HUES48 (cell line): ENCODE measurements around the gene ARID4B.
"Not testable (repeated sequence)": the region's sequence is repeated elsewhere in the genome, so short reads cannot be mapped to it uniquely, and the experiment has no call there.

Experiments
- H3K27ac ChIP-seq: one replicate; pipeline ENCODE4 v1.7.0; 2013; ENCODE audit warnings: low read depth, low read length, inconsistent platforms
- H3K27me3 ChIP-seq: 2 replicates; pipeline ENCODE4 v1.6.1; 2013; ENCODE audit warnings: mild to moderate bottlenecking, low read length; ENCODE audit not compliant: control insufficient read depth, insufficient read depth
- H3K36me3 ChIP-seq: 2 replicates; pipeline ENCODE4 v1.6.1; 2013; ENCODE audit warnings: low read length; ENCODE audit not compliant: control insufficient read depth, insufficient read depth
- H3K4me1 ChIP-seq: 2 replicates; pipeline ENCODE4 v1.6.1; 2013; ENCODE audit warnings: mild to moderate bottlenecking, low read length; ENCODE audit not compliant: control insufficient read depth, insufficient read depth
- H3K4me3 ChIP-seq: 2 replicates; pipeline ENCODE4 v1.5.1; 2013; ENCODE audit warnings: mild to moderate bottlenecking, low read depth, low read length
- H3K9ac ChIP-seq: 2 replicates; pipeline ENCODE4 v1.6.1; 2013; ENCODE audit warnings: mild to moderate bottlenecking, low read depth, low read length, moderate library complexity
- H3K9me3 ChIP-seq: 2 replicates; pipeline ENCODE4 v1.6.1; 2013; ENCODE audit warnings: low read length; ENCODE audit not compliant: control insufficient read depth, insufficient read depth

The ARID4B gene

GRCh38 chr1:235279694-235280093, 48.3 kb downstream of the ARID4B start:
- Histone ChIP-seq H3K9ac (no peak overlapping the region), H3K36me3 (no peaks in the 10 kb centered on the region), H3K9me3 (no peaks in the 10 kb centered on the region), H3K4me1 (peaks cover 39% of the 10 kb centered on the region), H3K27ac (peak overlapping the region; percentile 52), H3K27me3 (no peaks in the 10 kb centered on the region), H3K4me3 (peak overlapping the region; percentile 14; the same call in 1 of the 2 replicates)

DNA sequence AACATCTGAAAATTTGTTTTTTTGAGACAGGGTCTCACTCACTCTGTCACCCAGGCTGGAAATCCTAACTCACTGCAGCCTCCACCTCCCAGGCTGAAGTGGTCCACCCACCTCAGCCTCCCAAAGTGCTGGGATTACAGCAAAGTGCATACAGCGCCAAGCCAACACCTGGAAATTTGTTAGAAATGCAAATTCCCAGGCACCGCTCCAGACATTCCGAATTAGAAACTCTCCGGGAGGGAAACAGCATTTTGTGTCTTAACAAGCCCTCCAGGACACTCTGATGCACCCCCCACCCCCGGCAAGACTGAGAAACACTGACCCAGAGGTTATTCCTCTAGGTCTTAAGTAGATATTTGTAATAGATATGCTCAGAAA, 49.1 kb downstream of the ARID4B start:
- peak overlapping the region; percentile 52 for H3K27ac ChIP-seq
- H3K4me3 ChIP-seq: peak overlapping the region; percentile 14; the same call in 1 of the 2 replicates
- no peak overlapping the region for H3K9ac ChIP-seq
- peaks cover 39% of the 10 kb centered on the region for H3K4me1 ChIP-seq
- H3K9me3 ChIP-seq: no peaks in the 10 kb centered on the region
- H3K36me3 ChIP-seq: no peaks in the 10 kb centered on the region
- H3K27me3 ChIP-seq: no peaks in the 10 kb centered on the region

GRCh38 chr1:235278233-235278914, 49.6 kb downstream of the ARID4B start:
- H3K27ac ChIP-seq: peak overlapping the region; percentile 52
- no peak overlapping the region for H3K9ac ChIP-seq
- H3K4me3 ChIP-seq: 0 out of 2 replicates have a peak overlapping the region, but pooled peaks have one; percentile 14
- H3K9me3 ChIP-seq: no peaks in the 10 kb centered on the region
- no peaks in the 10 kb centered on the region for H3K36me3 ChIP-seq
- peaks cover 39% of the 10 kb centered on the region for H3K4me1 ChIP-seq
- no peaks in the 10 kb centered on the region for H3K27me3 ChIP-seq

GRCh38 chr1:235277709-235278108, 50.3 kb downstream of the ARID4B start:
- Histone ChIP-seq H3K4me3 (no peak overlapping the region), H3K36me3 (no peaks in the 10 kb centered on the region), H3K27me3 (no peaks in the 10 kb centered on the region), H3K9me3 (no peaks in the 10 kb centered on the region), H3K27ac (no peak overlapping the region), H3K4me1 (peaks cover 39% of the 10 kb centered on the region), H3K9ac (no peak overlapping the region)

DNA sequence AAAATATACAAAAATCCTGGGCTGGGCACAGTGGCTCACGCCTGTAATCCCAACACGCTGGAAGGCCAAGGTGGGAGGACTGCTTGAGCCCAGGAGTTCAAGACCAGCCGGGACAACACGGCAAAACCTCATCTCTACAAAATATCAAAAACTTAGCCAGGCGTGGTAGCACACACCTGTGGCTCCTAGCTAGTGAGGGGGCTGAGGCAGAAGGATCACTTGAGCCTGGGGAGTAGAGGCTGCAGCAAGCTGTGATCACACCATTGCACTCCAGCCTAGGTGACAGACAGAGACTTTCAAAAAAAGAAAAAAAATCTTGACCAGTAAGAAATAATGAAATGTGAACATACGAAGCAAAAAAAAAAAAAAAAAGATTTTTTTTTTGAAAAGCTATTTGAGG, 52.1 kb downstream of the ARID4B start:
- H3K4me1 ChIP-seq: peaks cover 33% of the 10 kb centered on the region
- H3K4me3 ChIP-seq: no peak overlapping the region
- H3K9ac ChIP-seq: no peak overlapping the region
- H3K27me3 ChIP-seq: no peaks in the 10 kb centered on the region
- no peaks in the 10 kb centered on the region for H3K36me3 ChIP-seq
- no peaks in the 10 kb centered on the region for H3K9me3 ChIP-seq
- no peak overlapping the region for H3K27ac ChIP-seq

GRCh38 chr1:235275223-235275622, 52.8 kb downstream of the ARID4B start:
- Histone ChIP-seq H3K27ac (no peak overlapping the region), H3K4me3 (no peak overlapping the region), H3K4me1 (peaks cover 33% of the 10 kb centered on the region), H3K9ac (no peak overlapping the region), H3K36me3 (no peaks in the 10 kb centered on the region), H3K9me3 (no peaks in the 10 kb centered on the region), H3K27me3 (no peaks in the 10 kb centered on the region)

DNA sequence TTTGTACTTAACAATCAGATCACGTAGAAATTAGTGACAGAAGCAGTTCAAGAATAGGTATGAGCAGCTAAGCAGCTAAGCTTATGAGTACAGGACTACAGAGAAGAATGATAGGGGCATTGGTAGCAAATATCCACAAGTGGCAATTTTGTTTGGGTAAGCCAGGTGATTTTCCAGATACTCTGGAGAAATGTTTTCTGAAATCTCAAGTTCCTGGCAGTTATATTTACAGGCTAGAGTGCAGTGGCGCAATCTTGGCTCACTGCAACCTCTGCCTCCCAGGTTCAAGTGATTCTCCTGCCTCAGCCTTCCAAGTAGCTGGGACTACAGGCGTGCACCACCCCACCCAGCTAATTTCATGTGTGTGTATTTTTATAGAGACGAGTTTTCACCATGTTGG, 55.1 kb downstream of the ARID4B start:
- Histone ChIP-seq H3K9ac (no peak overlapping the region), H3K36me3 (no peaks in the 10 kb centered on the region), H3K27me3 (no peaks in the 10 kb centered on the region), H3K4me3 (no peak overlapping the region), H3K27ac (no peak overlapping the region), H3K9me3 (no peaks in the 10 kb centered on the region), H3K4me1 (peaks cover 13% of the 10 kb centered on the region)

DNA sequence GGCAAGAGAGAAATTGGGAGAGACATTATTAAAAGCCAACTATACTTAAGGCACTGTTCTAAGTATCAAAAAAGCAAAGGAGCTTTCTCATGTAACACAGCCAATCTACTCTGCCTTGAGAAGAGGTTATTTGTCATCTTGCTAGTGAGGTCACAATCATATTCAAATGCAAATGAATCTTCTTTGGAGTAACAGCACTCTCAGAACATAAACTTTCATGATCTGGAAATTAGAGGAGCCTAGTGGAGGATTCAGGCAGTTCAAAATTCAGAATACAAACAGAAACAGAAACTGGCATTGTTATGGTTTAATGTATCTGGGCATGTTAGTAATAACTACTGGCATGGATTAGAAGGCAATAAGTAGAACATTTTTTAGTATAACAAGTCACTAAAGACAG, 57.4 kb downstream of the ARID4B start:
- Histone ChIP-seq H3K27me3 (no peaks in the 10 kb centered on the region), H3K4me3 (no peak overlapping the region; the same call in 1 of the 2 replicates), H3K27ac (peak overlapping the region; percentile 81), H3K9ac (no peak overlapping the region), H3K4me1 (peaks cover 18% of the 10 kb centered on the region), H3K9me3 (no peaks in the 10 kb centered on the region), H3K36me3 (no peaks in the 10 kb centered on the region)

DNA sequence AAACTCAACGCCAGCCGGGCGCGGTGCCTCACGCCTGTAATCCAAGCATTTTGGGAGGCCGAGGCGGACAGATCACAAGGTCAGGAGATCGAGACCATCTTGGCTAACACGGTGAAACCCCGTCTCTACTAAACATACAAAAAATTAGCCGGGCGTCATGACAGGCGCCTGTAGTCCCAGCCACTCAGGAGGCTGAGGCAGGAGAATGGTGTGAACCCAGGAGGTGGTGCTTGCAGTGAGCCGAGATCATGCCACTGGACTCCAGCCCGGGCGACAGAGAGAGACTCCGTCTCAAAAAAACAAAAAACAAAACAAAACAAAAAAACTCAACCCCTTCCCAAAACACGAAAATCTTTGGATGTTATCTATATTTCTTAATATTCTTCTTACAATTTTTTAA, 58.0 kb downstream of the ARID4B start:
- H3K27ac ChIP-seq: peak overlapping the region; percentile 81

DNA sequence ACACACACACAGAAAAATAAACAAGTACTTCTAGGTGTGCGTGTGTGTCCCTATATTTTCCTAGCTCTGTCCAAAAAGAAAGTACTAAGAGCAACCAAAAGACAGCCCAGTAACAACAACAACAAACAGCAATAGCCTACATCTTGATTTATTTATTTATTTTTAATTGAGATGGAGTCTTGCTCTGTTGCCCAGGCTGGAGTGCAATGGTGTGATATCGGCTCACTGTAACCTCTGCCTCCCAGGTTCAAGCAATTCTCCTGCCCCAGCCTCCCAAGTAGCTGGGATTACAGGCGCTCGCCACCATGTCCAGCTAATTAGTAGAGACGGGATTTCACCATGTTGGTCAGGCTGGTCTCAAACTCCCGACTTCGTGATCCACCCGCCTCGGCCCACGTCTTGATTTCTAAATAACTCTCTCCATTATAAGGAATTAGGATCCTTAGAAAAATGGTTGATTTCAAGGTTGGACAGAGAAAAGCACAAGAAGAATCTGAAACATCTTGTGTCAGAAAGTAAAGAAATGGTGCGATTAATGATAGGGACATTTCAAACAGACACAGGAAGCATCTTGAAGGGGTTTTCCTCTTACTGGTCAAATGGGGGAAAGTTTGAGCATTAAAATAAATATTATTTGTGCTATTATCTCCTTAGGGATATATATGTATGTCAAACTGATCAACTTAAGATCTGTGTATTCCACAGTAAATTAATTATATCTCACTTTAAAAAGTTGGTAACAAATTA, 59.4 kb downstream of the ARID4B start:
- H3K9ac ChIP-seq: no peak overlapping the region
- H3K27ac ChIP-seq: no peak overlapping the region
- H3K4me3 ChIP-seq: no peak overlapping the region
- H3K27me3 ChIP-seq: no peaks in the 10 kb centered on the region
- no peaks in the 10 kb centered on the region for H3K9me3 ChIP-seq
- H3K4me1 ChIP-seq: peaks cover 13% of the 10 kb centered on the region
- H3K36me3 ChIP-seq: no peaks in the 10 kb centered on the region

More for the DNA sequence above, 58.0 kb downstream of the ARID4B start:
- not testable (repeated sequence) for H3K9me3 ChIP-seq, H3K36me3 ChIP-seq, H3K4me3 ChIP-seq, H3K27me3 ChIP-seq, H3K9ac ChIP-seq
- H3K4me1 ChIP-seq: peaks cover 13% of the 10 kb centered on the region

- no peaks in the 10 kb centered on the region for H3K27me3 ChIP-seq
- no peak overlapping the region for H3K27ac ChIP-seq
- no peaks in the 10 kb centered on the region for H3K9me3 ChIP-seq
- no peaks in the 10 kb centered on the region for H3K36me3 ChIP-seq
- H3K4me3 ChIP-seq: no peak overlapping the region
- peaks cover 13% of the 10 kb centered on the region for H3K4me1 ChIP-seq
- no peak overlapping the region for H3K9ac ChIP-seq
These were observed 61.0 kb downstream of the ARID4B start for GRCh38 chr1:235266967-235267366.
